GM21390 (cell line): ENCODE results near the gene IFT81.
"Not testable (repeated sequence)": the region's sequence is repeated elsewhere in the genome, so short reads cannot be mapped to it uniquely, and the experiment has no call there.

Experiments used
- ATAC-seq: cut with Tn5 transposase; IDR thresholded peaks from one replicate; pipeline ENCODE4 v1.9.1; 2021; ENCODE audit not compliant: unreplicated experiment

IFT81 gene

GRCh38 chr12:110243227-110243626, 119.1 kb downstream of the IFT81 start:
- ATAC-seq, result no peak

GRCh38 chr12:110244372-110244771, 120.2 kb downstream of the IFT81 start:
- ATAC-seq, result no peak

- ATAC-seq, result no peak
These were observed 120.7 kb downstream of the IFT81 start for GRCh38 chr12:110244829-110245228.

GRCh38 chr12:110245369-110245772, 121.2 kb downstream of the IFT81 start:
- ATAC-seq, result peak; percentile 65

- ATAC-seq, result no peak
These were observed 122.6 kb downstream of the IFT81 start for GRCh38 chr12:110246636-110247339.

GRCh38 chr12:110247340-110248095, 123.4 kb downstream of the IFT81 start:
- no peak for ATAC-seq

GRCh38 chr12:110248096-110248447, 123.9 kb downstream of the IFT81 start:
- ATAC-seq, result no peak

GRCh38 chr12:110249105-110249504, 124.9 kb downstream of the IFT81 start:
- no peak for ATAC-seq

GRCh38 chr12:110249716-110250225, 125.6 kb downstream of the IFT81 start:
- ATAC-seq, result no peak

- ATAC-seq, result no peak
These were observed 127.2 kb downstream of the IFT81 start for GRCh38 chr12:110251381-110251780.

GRCh38 chr12:110252716-110253115, 128.6 kb downstream of the IFT81 start:
- ATAC-seq, result no peak

- ATAC-seq, result no peak
These were observed 129.0 kb downstream of the IFT81 start for GRCh38 chr12:110253176-110253575.

GRCh38 chr12:110254971-110255540, 130.9 kb downstream of the IFT81 start:
- ATAC-seq, result no peak

GRCh38 chr12:110255890-110256456, 131.8 kb downstream of the IFT81 start:
- ATAC-seq, result not testable (repeated sequence)

GRCh38 chr12:110256780-110257431, 132.7 kb downstream of the IFT81 start:
- no peak for ATAC-seq

- ATAC-seq, result no peak
These were observed 134.3 kb downstream of the IFT81 start for GRCh38 chr12:110258466-110258865.

- ATAC-seq, result no peak
These were observed 138.6 kb downstream of the IFT81 start for GRCh38 chr12:110262442-110263388.

- no peak for ATAC-seq
These were observed 142.3 kb downstream of the IFT81 start for GRCh38 chr12:110266381-110266960.

GRCh38 chr12:110266980-110267620, 142.9 kb downstream of the IFT81 start:
- no peak for ATAC-seq
